DND-41 (cell line): ENCODE data around the gene ZMIZ1.
A peak's percentile ranks its signal among the peaks of the same experiment; 100 is the strongest.

ENCODE experiments used
- ATAC-seq: fragments of 200-7000 bp; cut with Tn5 transposase; 3 replicates; pipeline ENCODE4 v1.9.1; 2021; ENCODE audit warnings: low read depth; ENCODE audit not compliant: insufficient read depth
- DNase-seq: peaks from one replicate; pipeline ENCODE4 v3.0.0-alpha.2; 2020
- H2AFZ ChIP-seq: 2 replicates; pipeline ENCODE4 v1.6.0; 2012; ENCODE audit warnings: low read depth, low read length
- H3K27ac ChIP-seq: 2 replicates; pipeline ENCODE4 v1.5.1; 2012; ENCODE audit warnings: low read length, inconsistent platforms
- H3K27me3 ChIP-seq: fragments of 200-600 bp; sonication (generic); 2 replicates; pipeline ENCODE4 v1.6.0; 2012; ENCODE audit warnings: low read length, mild to moderate bottlenecking, inconsistent platforms; ENCODE audit not compliant: insufficient read depth, poor library complexity
- H3K36me3 ChIP-seq: 2 replicates; pipeline ENCODE4 v1.5.1; 2012; ENCODE audit warnings: low read length, inconsistent platforms; ENCODE audit not compliant: insufficient read depth
- H3K4me1 ChIP-seq: 2 replicates; pipeline ENCODE4 v1.5.1; 2012; ENCODE audit warnings: mild to moderate bottlenecking, low read length; ENCODE audit not compliant: insufficient read depth
- H3K4me2 ChIP-seq: 2 replicates; pipeline ENCODE4 v1.6.0; 2012; ENCODE audit warnings: mild to moderate bottlenecking, moderate library complexity, low read length, inconsistent platforms; ENCODE audit not compliant: insufficient read depth
- H3K4me3 ChIP-seq, 2 experiments: fragments of 200-600 bp in 1 of 2; shearing (Covaris generic) in 1 of 2; 2 replicates each; pipeline ENCODE4 v1.5.1; 2012 to 2016; ENCODE audit warnings: inconsistent platforms in 2 of 2, low read length in 2 of 2, mild to moderate bottlenecking in 2 of 2, low read depth in 1 of 2, moderate library complexity in 1 of 2
- H3K79me2 ChIP-seq: 2 replicates; pipeline ENCODE4 v1.6.0; 2012; ENCODE audit warnings: low read length, inconsistent platforms; ENCODE audit not compliant: insufficient read depth
- H3K9ac ChIP-seq: 2 replicates; pipeline ENCODE4 v1.6.0; 2012; ENCODE audit warnings: low read depth, mild to moderate bottlenecking, inconsistent platforms, low read length, moderate library complexity
- H3K9me3 ChIP-seq: 2 replicates; pipeline ENCODE4 v1.5.1; 2012; ENCODE audit warnings: low read length, moderate library complexity, mild to moderate bottlenecking, inconsistent platforms; ENCODE audit not compliant: insufficient read depth, severe bottlenecking
- H4K20me1 ChIP-seq: 2 replicates; pipeline ENCODE4 v1.6.0; 2012; ENCODE audit warnings: low read length; ENCODE audit not compliant: insufficient read depth
- CTCF ChIP-seq: IDR thresholded peaks from 2 replicates; pipeline ENCODE4 v1.5.1; 2012; ENCODE audit warnings: borderline replicate concordance, low read length, moderate library complexity, mild to moderate bottlenecking; ENCODE audit not compliant: poor library complexity, severe bottlenecking; ENCODE audit errors: extremely low read depth
- EZH2 ChIP-seq: IDR thresholded peaks from 3 replicates; pipeline ENCODE4 v1.6.1; 2012; ENCODE audit warnings: borderline replicate concordance, low read depth, mild to moderate bottlenecking, moderate library complexity, low read length, inconsistent platforms; ENCODE audit not compliant: severe bottlenecking

Gene ZMIZ1

GRCh38 chr10:79321951-79322350 is 253.2 kb downstream of the ZMIZ1 start:
- peaks cover 23% of the 10 kb centered on the region for H3K27me3 ChIP-seq
- no peaks in the 10 kb centered on the region for H3K79me2 ChIP-seq
- H2AFZ ChIP-seq = no peak overlapping the region
- ATAC-seq (no peak), DNase-seq (no peak)
- H3K4me3 ChIP-seq = no peak overlapping the region
- H3K4me2 ChIP-seq = peak overlapping the region; percentile 47; the same call in 1 of the 2 replicates
- H3K4me1 ChIP-seq = peaks cover 45% of the 10 kb centered on the region
- peaks cover 80% of the 10 kb centered on the region for H4K20me1 ChIP-seq
- TF ChIP-seq CTCF (no peak), EZH2 (no peak)
- H3K9ac ChIP-seq = no peak overlapping the region
- no peak overlapping the region for H3K27ac ChIP-seq
- H3K9me3 ChIP-seq = no peaks in the 10 kb centered on the region
- H3K36me3 ChIP-seq = no peaks in the 10 kb centered on the region

GRCh38 chr10:79322616-79323543 is 254.1 kb downstream of the ZMIZ1 start:
- no peak overlapping the region for H2AFZ ChIP-seq
- H3K4me3 ChIP-seq = peak overlapping the region in 1 of 2 experiments; percentile 3; a peak in 1 of 4 replicates
- TF ChIP-seq EZH2 (no peak), CTCF (no peak)
- H3K36me3 ChIP-seq = no peaks in the 10 kb centered on the region
- H3K9ac ChIP-seq = no peak overlapping the region
- H3K9me3 ChIP-seq = no peaks in the 10 kb centered on the region
- peak overlapping the region; percentile 47 for H3K27ac ChIP-seq
- H3K27me3 ChIP-seq = peaks cover 28% of the 10 kb centered on the region
- no peaks in the 10 kb centered on the region for H3K79me2 ChIP-seq
- H3K4me1 ChIP-seq = peaks cover 36% of the 10 kb centered on the region
- peaks cover 80% of the 10 kb centered on the region for H4K20me1 ChIP-seq
- DNase-seq = peak; percentile 95
- ATAC-seq = peak; percentile 97
- H3K4me2 ChIP-seq = peak overlapping the region; percentile 47

- H3K79me2 ChIP-seq = no peaks in the 10 kb centered on the region
- no peak overlapping the region for H3K4me2 ChIP-seq
- DNase-seq (no peak), ATAC-seq (no peak)
- H4K20me1 ChIP-seq = peaks cover 74% of the 10 kb centered on the region
- no peaks in the 10 kb centered on the region for H3K36me3 ChIP-seq
- no peak overlapping the region for H3K27ac ChIP-seq
- no peak for TF ChIP-seq EZH2
- TF ChIP-seq CTCF = no peak
- H3K27me3 ChIP-seq = peaks cover 28% of the 10 kb centered on the region
- no peaks in the 10 kb centered on the region for H3K9me3 ChIP-seq
- H2AFZ ChIP-seq = no peak overlapping the region
- peaks cover 30% of the 10 kb centered on the region for H3K4me1 ChIP-seq
- no peak overlapping the region for H3K9ac ChIP-seq
- no peak overlapping the region for H3K4me3 ChIP-seq
Measured at GRCh38 chr10:79323602-79324001, 254.8 kb downstream of the ZMIZ1 start.
